GM12878 (cell line): ENCODE results near the gene EMC1. TPM values are rescaled to one million over a fixed set of nuclear protein-coding genes. Genes with fewer than 3 reads are reported as not detected.

ENCODE experiments used
- CBFB ChIP-seq: IDR thresholded peaks from 2 replicates; pipeline ENCODE4 v1.6.1; 2016; ENCODE audit warnings: antibody characterized with exemption, low read depth
- MAX ChIP-seq: IDR thresholded peaks from 2 replicates; pipeline ENCODE4 v1.6.1; 2012; ENCODE audit warnings: low read depth, low read length, improper control_type of control experiment
- RAD21 ChIP-seq: IDR thresholded peaks from 2 replicates; pipeline ENCODE4 v1.6.1; 2011; ENCODE audit warnings: mild to moderate bottlenecking, low read depth, low read length, moderate library complexity; ENCODE audit not compliant: insufficient read depth
- RBBP5 ChIP-seq: fragments of 200-600 bp; sonication (generic); conservative IDR thresholded peaks from 2 replicates; pipeline ENCODE4 v1.6.1; 2016
- SPI1 ChIP-seq: IDR thresholded peaks from 2 replicates; pipeline ENCODE4 v1.6.1; 2011; ENCODE audit warnings: low read depth, mild to moderate bottlenecking, low read length, moderate library complexity, borderline replicate concordance; ENCODE audit not compliant: insufficient read depth
- SUZ12 ChIP-seq: fragments of 200-600 bp; sonication (generic); IDR thresholded peaks from one replicate; pipeline ENCODE4 v1.6.1; 2018; ENCODE audit warnings: antibody characterized with exemption, mild to moderate bottlenecking; ENCODE audit not compliant: unreplicated experiment
- polyA plus RNA-seq, 11 experiments: library from polyadenylated mRNA; depleted of rRNA in 4 of 11; unstranded in 6 of 11; stranded (reverse) in 5 of 11; fragments of >200 nt; fragmentation: Nextera tagmentation in 4 of 11; fragmentation: Illumina TruSeq in 1 of 11; extraction: Ambion mirVana in 4 of 11; extraction: Trizol in 1 of 11; gene quantifications; 1 replicate in 1 of 11; 2 replicates in 10 of 11; pipeline versions ENCODE4 v1.2.1 to v1.2.3, GENCODE V29; 2011 to 2016; ENCODE audit warnings: inconsistent platforms in 2 of 11, missing spikeins in 2 of 11, low read depth in 1 of 11
- total RNA-seq, 4 experiments: library from RNA; depleted of rRNA in 3 of 4; stranded (reverse); fragments of >200 nt in 3 of 4; fragmentation: Illumina TruSeq in 1 of 4; extraction: Trizol in 1 of 4; gene quantifications; 2 replicates each; pipeline versions ENCODE4 v1.2.1 to v1.2.3, GENCODE V29; 2013 to 2021
- TF ChIP-seq, protein P1 (sequence below): fragments of 450-650 bp; IDR thresholded peaks from 2 replicates; pipeline ENCODE4 v1.6.1; 2017; ENCODE audit warnings: mild to moderate bottlenecking, moderate library complexity
- TF ChIP-seq, protein P2 (sequence below): fragments of 450-650 bp; IDR thresholded peaks from 2 replicates; pipeline ENCODE4 v1.6.1; 2017; ENCODE audit warnings: mild to moderate bottlenecking, moderate library complexity
- TF ChIP-seq, protein P3 (sequence below): IDR thresholded peaks from 2 replicates; pipeline ENCODE4 v1.6.1; 2012; ENCODE audit warnings: mild to moderate bottlenecking, low read depth, low read length
- TF ChIP-seq, protein P4 (sequence below), 3 experiments: IDR thresholded peaks in 2 of 3; conservative IDR thresholded peaks in 1 of 3; 2 replicates each; pipeline ENCODE4 v1.5.1; 2011; ENCODE audit warnings: low read depth in 3 of 3, low read length in 3 of 3, mild to moderate bottlenecking in 3 of 3, control low read depth in 2 of 3, moderate library complexity in 2 of 3, inconsistent platforms in 1 of 3, mixed read lengths in 1 of 3; ENCODE audit not compliant: control insufficient read depth in 2 of 3, insufficient read depth in 1 of 3; ENCODE audit errors: extremely low read depth in 1 of 3
- TF ChIP-seq, protein P5 (sequence below): IDR thresholded peaks from 2 replicates; pipeline ENCODE4 v1.6.1; 2011; ENCODE audit warnings: borderline replicate concordance, low read depth, mild to moderate bottlenecking, moderate library complexity, mixed read lengths, low read length; ENCODE audit not compliant: insufficient read depth; ENCODE audit errors: extremely low read length

EMC1 gene
- total and polyA plus RNA-seq, 10 of the 15 experiments (the other 5 are each of a cell fraction or from before 2014, with no cell fraction given), result 12.2 to 43.6 (median 20.6) TPM

DNA sequence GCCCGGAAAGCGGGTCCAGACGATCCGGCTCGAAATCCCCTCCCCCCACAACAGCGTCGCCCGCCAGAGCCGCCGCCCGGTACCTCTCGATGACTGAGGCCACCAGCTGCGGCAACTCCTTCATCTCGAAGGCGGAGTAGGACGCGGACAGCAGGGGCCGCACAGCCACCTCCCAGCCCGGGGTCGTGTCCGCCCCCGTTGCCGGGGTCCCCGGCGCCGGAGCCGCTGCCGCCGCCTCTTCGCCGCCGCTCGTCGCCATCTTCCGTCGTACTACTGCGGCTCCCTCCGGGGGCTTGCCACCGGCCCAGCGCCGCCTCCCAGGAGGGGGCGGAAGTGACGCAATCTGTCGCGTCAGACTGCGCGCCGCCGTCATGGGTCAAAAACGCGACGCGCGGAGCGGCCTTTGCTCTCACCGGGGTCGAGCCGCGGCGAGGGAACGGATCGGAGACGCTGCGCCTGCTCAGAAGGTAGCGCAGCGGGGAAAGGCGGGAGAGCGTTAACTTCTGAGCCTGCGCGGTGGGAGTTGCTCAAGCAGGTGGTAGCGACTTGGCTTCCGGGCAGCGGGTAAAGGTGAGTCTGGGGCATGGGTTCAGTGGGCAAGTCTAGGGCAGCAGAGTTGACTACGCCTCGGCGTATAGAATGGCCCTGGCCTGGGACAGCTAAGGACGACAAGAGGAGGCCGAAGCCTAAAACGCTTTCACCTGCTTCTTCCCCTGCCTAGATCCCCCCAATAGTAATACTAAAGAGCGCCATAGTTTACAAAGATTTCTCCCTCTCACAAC, 41.1 kb downstream of the EMC1 start, which contains the start of gene UBR4 (continued):
- TF ChIP-seq, protein P1, sequence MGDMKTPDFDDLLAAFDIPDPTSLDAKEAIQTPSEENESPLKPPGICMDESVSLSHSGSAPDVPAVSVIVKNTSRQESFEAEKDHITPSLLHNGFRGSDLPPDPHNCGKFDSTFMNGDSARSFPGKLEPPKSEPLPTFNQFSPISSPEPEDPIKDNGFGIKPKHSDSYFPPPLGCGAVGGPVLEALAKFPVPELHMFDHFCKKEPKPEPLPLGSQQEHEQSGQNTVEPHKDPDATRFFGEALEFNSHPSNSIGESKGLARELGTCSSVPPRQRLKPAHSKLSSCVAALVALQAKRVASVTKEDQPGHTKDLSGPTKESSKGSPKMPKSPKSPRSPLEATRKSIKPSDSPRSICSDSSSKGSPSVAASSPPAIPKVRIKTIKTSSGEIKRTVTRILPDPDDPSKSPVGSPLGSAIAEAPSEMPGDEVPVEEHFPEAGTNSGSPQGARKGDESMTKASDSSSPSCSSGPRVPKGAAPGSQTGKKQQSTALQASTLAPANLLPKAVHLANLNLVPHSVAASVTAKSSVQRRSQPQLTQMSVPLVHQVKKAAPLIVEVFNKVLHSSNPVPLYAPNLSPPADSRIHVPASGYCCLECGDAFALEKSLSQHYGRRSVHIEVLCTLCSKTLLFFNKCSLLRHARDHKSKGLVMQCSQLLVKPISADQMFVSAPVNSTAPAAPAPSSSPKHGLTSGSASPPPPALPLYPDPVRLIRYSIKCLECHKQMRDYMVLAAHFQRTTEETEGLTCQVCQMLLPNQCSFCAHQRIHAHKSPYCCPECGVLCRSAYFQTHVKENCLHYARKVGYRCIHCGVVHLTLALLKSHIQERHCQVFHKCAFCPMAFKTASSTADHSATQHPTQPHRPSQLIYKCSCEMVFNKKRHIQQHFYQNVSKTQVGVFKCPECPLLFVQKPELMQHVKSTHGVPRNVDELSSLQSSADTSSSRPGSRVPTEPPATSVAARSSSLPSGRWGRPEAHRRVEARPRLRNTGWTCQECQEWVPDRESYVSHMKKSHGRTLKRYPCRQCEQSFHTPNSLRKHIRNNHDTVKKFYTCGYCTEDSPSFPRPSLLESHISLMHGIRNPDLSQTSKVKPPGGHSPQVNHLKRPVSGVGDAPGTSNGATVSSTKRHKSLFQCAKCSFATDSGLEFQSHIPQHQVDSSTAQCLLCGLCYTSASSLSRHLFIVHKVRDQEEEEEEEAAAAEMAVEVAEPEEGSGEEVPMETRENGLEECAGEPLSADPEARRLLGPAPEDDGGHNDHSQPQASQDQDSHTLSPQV, result no peak
- TF ChIP-seq MAX (peak; percentile 80), CBFB (peak; percentile 54; the same call in 1 of the 2 replicates), SUZ12 (no peak), SPI1 (no peak; the same call in 1 of the 2 replicates), RAD21 (no peak), RBBP5 (0 out of 2 replicates have a peak, but pooled peaks have one; percentile 71)
- TF ChIP-seq, protein P2, sequence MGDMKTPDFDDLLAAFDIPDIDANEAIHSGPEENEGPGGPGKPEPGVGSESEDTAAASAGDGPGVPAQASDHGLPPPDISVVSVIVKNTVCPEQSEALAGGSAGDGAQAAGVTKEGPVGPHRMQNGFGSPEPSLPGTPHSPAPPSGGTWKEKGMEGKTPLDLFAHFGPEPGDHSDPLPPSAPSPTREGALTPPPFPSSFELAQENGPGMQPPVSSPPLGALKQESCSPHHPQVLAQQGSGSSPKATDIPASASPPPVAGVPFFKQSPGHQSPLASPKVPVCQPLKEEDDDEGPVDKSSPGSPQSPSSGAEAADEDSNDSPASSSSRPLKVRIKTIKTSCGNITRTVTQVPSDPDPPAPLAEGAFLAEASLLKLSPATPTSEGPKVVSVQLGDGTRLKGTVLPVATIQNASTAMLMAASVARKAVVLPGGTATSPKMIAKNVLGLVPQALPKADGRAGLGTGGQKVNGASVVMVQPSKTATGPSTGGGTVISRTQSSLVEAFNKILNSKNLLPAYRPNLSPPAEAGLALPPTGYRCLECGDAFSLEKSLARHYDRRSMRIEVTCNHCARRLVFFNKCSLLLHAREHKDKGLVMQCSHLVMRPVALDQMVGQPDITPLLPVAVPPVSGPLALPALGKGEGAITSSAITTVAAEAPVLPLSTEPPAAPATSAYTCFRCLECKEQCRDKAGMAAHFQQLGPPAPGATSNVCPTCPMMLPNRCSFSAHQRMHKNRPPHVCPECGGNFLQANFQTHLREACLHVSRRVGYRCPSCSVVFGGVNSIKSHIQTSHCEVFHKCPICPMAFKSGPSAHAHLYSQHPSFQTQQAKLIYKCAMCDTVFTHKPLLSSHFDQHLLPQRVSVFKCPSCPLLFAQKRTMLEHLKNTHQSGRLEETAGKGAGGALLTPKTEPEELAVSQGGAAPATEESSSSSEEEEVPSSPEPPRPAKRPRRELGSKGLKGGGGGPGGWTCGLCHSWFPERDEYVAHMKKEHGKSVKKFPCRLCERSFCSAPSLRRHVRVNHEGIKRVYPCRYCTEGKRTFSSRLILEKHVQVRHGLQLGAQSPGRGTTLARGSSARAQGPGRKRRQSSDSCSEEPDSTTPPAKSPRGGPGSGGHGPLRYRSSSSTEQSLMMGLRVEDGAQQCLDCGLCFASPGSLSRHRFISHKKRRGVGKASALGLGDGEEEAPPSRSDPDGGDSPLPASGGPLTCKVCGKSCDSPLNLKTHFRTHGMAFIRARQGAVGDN, result peak; percentile 97
- TF ChIP-seq, protein P3, sequence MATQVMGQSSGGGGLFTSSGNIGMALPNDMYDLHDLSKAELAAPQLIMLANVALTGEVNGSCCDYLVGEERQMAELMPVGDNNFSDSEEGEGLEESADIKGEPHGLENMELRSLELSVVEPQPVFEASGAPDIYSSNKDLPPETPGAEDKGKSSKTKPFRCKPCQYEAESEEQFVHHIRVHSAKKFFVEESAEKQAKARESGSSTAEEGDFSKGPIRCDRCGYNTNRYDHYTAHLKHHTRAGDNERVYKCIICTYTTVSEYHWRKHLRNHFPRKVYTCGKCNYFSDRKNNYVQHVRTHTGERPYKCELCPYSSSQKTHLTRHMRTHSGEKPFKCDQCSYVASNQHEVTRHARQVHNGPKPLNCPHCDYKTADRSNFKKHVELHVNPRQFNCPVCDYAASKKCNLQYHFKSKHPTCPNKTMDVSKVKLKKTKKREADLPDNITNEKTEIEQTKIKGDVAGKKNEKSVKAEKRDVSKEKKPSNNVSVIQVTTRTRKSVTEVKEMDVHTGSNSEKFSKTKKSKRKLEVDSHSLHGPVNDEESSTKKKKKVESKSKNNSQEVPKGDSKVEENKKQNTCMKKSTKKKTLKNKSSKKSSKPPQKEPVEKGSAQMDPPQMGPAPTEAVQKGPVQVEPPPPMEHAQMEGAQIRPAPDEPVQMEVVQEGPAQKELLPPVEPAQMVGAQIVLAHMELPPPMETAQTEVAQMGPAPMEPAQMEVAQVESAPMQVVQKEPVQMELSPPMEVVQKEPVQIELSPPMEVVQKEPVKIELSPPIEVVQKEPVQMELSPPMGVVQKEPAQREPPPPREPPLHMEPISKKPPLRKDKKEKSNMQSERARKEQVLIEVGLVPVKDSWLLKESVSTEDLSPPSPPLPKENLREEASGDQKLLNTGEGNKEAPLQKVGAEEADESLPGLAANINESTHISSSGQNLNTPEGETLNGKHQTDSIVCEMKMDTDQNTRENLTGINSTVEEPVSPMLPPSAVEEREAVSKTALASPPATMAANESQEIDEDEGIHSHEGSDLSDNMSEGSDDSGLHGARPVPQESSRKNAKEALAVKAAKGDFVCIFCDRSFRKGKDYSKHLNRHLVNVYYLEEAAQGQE, result no peak; the same call in 1 of the 2 replicates
- TF ChIP-seq, protein P4, sequence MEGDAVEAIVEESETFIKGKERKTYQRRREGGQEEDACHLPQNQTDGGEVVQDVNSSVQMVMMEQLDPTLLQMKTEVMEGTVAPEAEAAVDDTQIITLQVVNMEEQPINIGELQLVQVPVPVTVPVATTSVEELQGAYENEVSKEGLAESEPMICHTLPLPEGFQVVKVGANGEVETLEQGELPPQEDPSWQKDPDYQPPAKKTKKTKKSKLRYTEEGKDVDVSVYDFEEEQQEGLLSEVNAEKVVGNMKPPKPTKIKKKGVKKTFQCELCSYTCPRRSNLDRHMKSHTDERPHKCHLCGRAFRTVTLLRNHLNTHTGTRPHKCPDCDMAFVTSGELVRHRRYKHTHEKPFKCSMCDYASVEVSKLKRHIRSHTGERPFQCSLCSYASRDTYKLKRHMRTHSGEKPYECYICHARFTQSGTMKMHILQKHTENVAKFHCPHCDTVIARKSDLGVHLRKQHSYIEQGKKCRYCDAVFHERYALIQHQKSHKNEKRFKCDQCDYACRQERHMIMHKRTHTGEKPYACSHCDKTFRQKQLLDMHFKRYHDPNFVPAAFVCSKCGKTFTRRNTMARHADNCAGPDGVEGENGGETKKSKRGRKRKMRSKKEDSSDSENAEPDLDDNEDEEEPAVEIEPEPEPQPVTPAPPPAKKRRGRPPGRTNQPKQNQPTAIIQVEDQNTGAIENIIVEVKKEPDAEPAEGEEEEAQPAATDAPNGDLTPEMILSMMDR (IDR thresholded peaks at IDR 0.05 in 2 of 3, conservative IDR thresholded peaks at IDR 0.05 in 1 of 3; ENCODE audit: control insufficient read depth in 2 of 3, extremely low read depth in 1 of 3, insufficient read depth in 1 of 3, low read depth in 3 of 3, low read length in 3 of 3), result no peak
- TF ChIP-seq, protein P5, sequence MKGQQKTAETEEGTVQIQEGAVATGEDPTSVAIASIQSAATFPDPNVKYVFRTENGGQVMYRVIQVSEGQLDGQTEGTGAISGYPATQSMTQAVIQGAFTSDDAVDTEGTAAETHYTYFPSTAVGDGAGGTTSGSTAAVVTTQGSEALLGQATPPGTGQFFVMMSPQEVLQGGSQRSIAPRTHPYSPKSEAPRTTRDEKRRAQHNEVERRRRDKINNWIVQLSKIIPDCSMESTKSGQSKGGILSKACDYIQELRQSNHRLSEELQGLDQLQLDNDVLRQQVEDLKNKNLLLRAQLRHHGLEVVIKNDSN, result no peak
